Keratinocyte (primary cell): ENCODE data around the gene GATA2.

Source experiments
- CTCF ChIP-seq, 3 experiments: IDR thresholded peaks in 1 of 3; conservative IDR thresholded peaks in 1 of 3; optimal IDR thresholded peaks in 1 of 3; 2 replicates in 2 of 3; 3 replicates in 1 of 3; pipeline versions ENCODE3 to v1.5.1; 2011; ENCODE audit warnings: low read length in 3 of 3, mild to moderate bottlenecking in 3 of 3, moderate library complexity in 2 of 3, control low read depth in 1 of 3, inconsistent platforms in 1 of 3; ENCODE audit not compliant: insufficient read depth in 2 of 3; ENCODE audit errors: extremely low read depth in 1 of 3
- EZH2 ChIP-seq: IDR thresholded peaks from one replicate; pipeline ENCODE4 v1.6.1; 2012; ENCODE audit warnings: inconsistent platforms, mild to moderate bottlenecking, low read length, moderate library complexity

- TF ChIP-seq CTCF (optimal IDR thresholded peaks at IDR 0.05 in 1 of 3, IDR thresholded peaks at IDR 0.05 in 1 of 3, conservative IDR thresholded peaks at IDR 0.05 in 1 of 3; ENCODE audit: extremely low read depth in 1 of 3, insufficient read depth in 2 of 3, low read length in 3 of 3) (no peak), EZH2 (no peak)
Measured at GRCh38 chr3:128498901-128499530, 6.0 kb upstream of the GATA2 start.
